H1 (cell line): Measurements from ENCODE around the gene MRPL39. TPM values are rescaled to one million over a fixed set of nuclear protein-coding genes. Genes with fewer than 3 reads are reported as not detected.

ENCODE experiments used
- CTCF ChIA-PET: fragments of 300-600 bp; sonication (Branson Sonifier 250); formaldehyde crosslinking; loops from one replicate; lab custom pipeline; 2021; ENCODE audit not compliant: partially characterized antibody; lab: Charles Lee
- POLR2A ChIA-PET: fragments of 300-600 bp; sonication (Branson Sonifier 250); formaldehyde crosslinking; loops from one replicate; lab custom pipeline; 2021; ENCODE audit warnings: inconsistent platforms; ENCODE audit not compliant: partially characterized antibody; lab: Charles Lee
- DNase-seq, 2 experiments: peaks; one replicate each; pipeline versions ENCODE4 v3.0.0 to v3.0.0-alpha.2; 2010 to 2022; ENCODE audit warnings: low spot score in 2 of 2, low read depth in 1 of 2, mixed read lengths in 1 of 2
- FAIRE-seq: peaks from 2 replicates; lab custom pipeline; 2011; peaks lifted over from hg19 to GRCh38; lab: Jason Lieb, UNC
- H2AFZ ChIP-seq: 2 replicates; pipeline ENCODE4 v1.8.1; 2012; ENCODE audit warnings: low read length, inconsistent platforms
- H2AK5ac ChIP-seq: 2 replicates; pipeline ENCODE4 v1.6.1; 2013; ENCODE audit warnings: low read depth, low read length
- H2BK120ac ChIP-seq: replicated peaks from 2 replicates; pipeline ENCODE3; 2013; ENCODE audit warnings: low read depth, low read length, inconsistent platforms
- H2BK12ac ChIP-seq: 2 replicates; pipeline ENCODE4 v1.6.1; 2013; ENCODE audit warnings: low read depth, low read length
- H2BK15ac ChIP-seq: 2 replicates; pipeline ENCODE4 v1.6.1; 2013; ENCODE audit warnings: low read length
- H2BK20ac ChIP-seq: 2 replicates; pipeline ENCODE4 v1.6.1; 2013; ENCODE audit warnings: low read length
- H2BK5ac ChIP-seq: 2 replicates; pipeline ENCODE4 v1.6.1; 2013; ENCODE audit warnings: low read depth, low read length
- H3K14ac ChIP-seq: 2 replicates; pipeline ENCODE4 v1.6.1; 2013; ENCODE audit warnings: inconsistent platforms; ENCODE audit not compliant: insufficient read length
- H3K18ac ChIP-seq: 2 replicates; pipeline ENCODE4 v1.6.1; 2013; ENCODE audit warnings: low read length; ENCODE audit errors: extremely low read depth
- H3K23ac ChIP-seq: 2 replicates; pipeline ENCODE4 v1.6.1; 2013; ENCODE audit warnings: inconsistent platforms; ENCODE audit not compliant: insufficient read length
- H3K23me2 ChIP-seq: 2 replicates; pipeline ENCODE4 v1.6.1; 2013; ENCODE audit warnings: low read depth, low read length
- H3K27ac ChIP-seq: 2 replicates; pipeline ENCODE4 v1.6.1; 2011; ENCODE audit warnings: low read depth, low read length, inconsistent platforms
- H3K27me3 ChIP-seq, 4 experiments: replicated peaks in 1 of 4; 1 replicate in 1 of 4; 2 replicates in 3 of 4; pipeline versions ENCODE4 v1.6.1 to v1.8.1; 2011 to 2013; ENCODE audit warnings: low read length in 3 of 4, mild to moderate bottlenecking in 3 of 4, inconsistent platforms in 2 of 4, mixed read lengths in 2 of 4, moderate library complexity in 1 of 4; ENCODE audit not compliant: control insufficient read depth in 3 of 4, insufficient read depth in 3 of 4; ENCODE audit errors: extremely low read depth in 1 of 4
- H3K36me3 ChIP-seq, 4 experiments: 2 replicates each; pipeline versions ENCODE4 v1.6.1 to v1.8.1; 2011 to 2013; ENCODE audit warnings: mild to moderate bottlenecking in 4 of 4, low read length in 3 of 4, moderate library complexity in 2 of 4, control low read depth in 1 of 4, inconsistent platforms in 1 of 4; ENCODE audit not compliant: insufficient read depth in 4 of 4, control insufficient read depth in 2 of 4
- H3K4ac ChIP-seq: replicated peaks from 2 replicates; pipeline ENCODE3; 2013; ENCODE audit warnings: low read length, low read depth, mixed read lengths, inconsistent platforms; ENCODE audit not compliant: insufficient read length
- H3K4me1 ChIP-seq, 4 experiments: replicated peaks in 1 of 4; 1 replicate in 1 of 4; 2 replicates in 3 of 4; pipeline versions ENCODE4 v1.6.1 to v1.8.1; 2011 to 2013; ENCODE audit warnings: low read length in 3 of 4, inconsistent platforms in 2 of 4, mixed read lengths in 1 of 4; ENCODE audit not compliant: insufficient read depth in 4 of 4, control insufficient read depth in 3 of 4
- H3K4me2 ChIP-seq, 2 experiments: 2 replicates each; pipeline versions ENCODE4 v1.6.1 to v1.8.1; 2011 to 2013; ENCODE audit warnings: low read depth in 2 of 2, low read length in 2 of 2, control low read depth in 1 of 2, inconsistent platforms in 1 of 2, mild to moderate bottlenecking in 1 of 2; ENCODE audit not compliant: insufficient read depth in 1 of 2
- H3K4me3 ChIP-seq, 4 experiments: fragments of 200-600, 300-600 bp in 1 of 4; sonication (generic), shearing (Covaris generic), sonication (Bioruptor Twin) in 1 of 4; 2 replicates each; pipeline versions ENCODE4 v1.5.1 to v1.8.1; 2011 to 2016; ENCODE audit warnings: low read length in 4 of 4, low read depth in 3 of 4, control low read depth in 2 of 4, inconsistent platforms in 2 of 4, mild to moderate bottlenecking in 2 of 4, mixed read lengths in 1 of 4, moderate library complexity in 1 of 4; ENCODE audit not compliant: insufficient read depth in 2 of 4; ENCODE audit errors: extremely low read depth in 1 of 4
- H3K56ac ChIP-seq: replicated peaks from 2 replicates; pipeline ENCODE3; 2013; ENCODE audit warnings: low read depth, mild to moderate bottlenecking, mixed read lengths, low read length, inconsistent platforms; ENCODE audit not compliant: insufficient read length
- H3K79me1 ChIP-seq: 2 replicates; pipeline ENCODE4 v1.6.1; 2013; ENCODE audit warnings: low read depth, low read length, control low read depth
- H3K79me2 ChIP-seq, 2 experiments: 2 replicates each; pipeline versions ENCODE4 v1.6.1 to v1.8.1; 2012 to 2013; ENCODE audit warnings: low read length in 2 of 2, mild to moderate bottlenecking in 2 of 2, inconsistent platforms in 1 of 2; ENCODE audit not compliant: insufficient read depth in 2 of 2, control insufficient read depth in 1 of 2
- H3K9ac ChIP-seq, 4 experiments: replicated peaks in 1 of 4; 1 replicate in 1 of 4; 2 replicates in 3 of 4; pipeline versions ENCODE4 v1.6.1 to v1.8.1; 2011 to 2013; ENCODE audit warnings: low read depth in 3 of 4, low read length in 3 of 4, control low read depth in 2 of 4, mild to moderate bottlenecking in 2 of 4, moderate library complexity in 2 of 4, inconsistent platforms in 1 of 4; ENCODE audit errors: extremely low read depth in 1 of 4
- H3K9me3 ChIP-seq, 2 experiments: 2 replicates each; pipeline versions ENCODE4 v1.6.1 to v1.8.1; 2012 to 2013; ENCODE audit warnings: mild to moderate bottlenecking in 2 of 2, moderate library complexity in 2 of 2, control low read depth in 1 of 2, inconsistent platforms in 1 of 2, low read depth in 1 of 2, low read length in 1 of 2, mixed read lengths in 1 of 2; ENCODE audit not compliant: insufficient read depth in 2 of 2
- H4K20me1 ChIP-seq, 2 experiments: replicated peaks in 1 of 2; 2 replicates each; pipeline versions ENCODE3 to v1.8.1; 2011 to 2013; ENCODE audit warnings: inconsistent platforms in 2 of 2, low read length in 2 of 2, mild to moderate bottlenecking in 1 of 2; ENCODE audit not compliant: insufficient read depth in 2 of 2, control insufficient read depth in 1 of 2
- H4K5ac ChIP-seq: 2 replicates; pipeline ENCODE4 v1.6.1; 2013; ENCODE audit warnings: low read length, low read depth, mixed read lengths, inconsistent platforms; ENCODE audit not compliant: insufficient read length
- H4K8ac ChIP-seq: 2 replicates; pipeline ENCODE4 v1.8.0; 2013; ENCODE audit warnings: mild to moderate bottlenecking, moderate library complexity, low read length, inconsistent platforms; ENCODE audit not compliant: insufficient read depth; ENCODE audit errors: extremely low read depth
- H4K91ac ChIP-seq: replicated peaks from 2 replicates; pipeline ENCODE3; 2013; ENCODE audit warnings: low read length, mixed read lengths, inconsistent platforms; ENCODE audit not compliant: insufficient read length
- ASH2L ChIP-seq: fragments of 200-600, 300-600 bp; sonication (generic); IDR thresholded peaks from one replicate; pipeline ENCODE4 v1.7.1; 2017; ENCODE audit warnings: low read length
- EGR1 ChIP-seq: IDR thresholded peaks from 2 replicates; pipeline ENCODE4 v1.6.1; 2011; ENCODE audit warnings: low read depth, low read length, borderline replicate concordance
- EP300 ChIP-seq, 2 experiments: IDR thresholded peaks; 1 replicate in 1 of 2; 2 replicates in 1 of 2; pipeline ENCODE4 v1.6.1; 2011 to 2012; ENCODE audit warnings: low read depth in 2 of 2, low read length in 2 of 2, mild to moderate bottlenecking in 2 of 2, borderline replicate concordance in 1 of 2, inconsistent platforms in 1 of 2, moderate library complexity in 1 of 2
- MAX ChIP-seq: IDR thresholded peaks from 2 replicates; pipeline ENCODE4 v1.6.1; 2012; ENCODE audit warnings: inconsistent platforms
- RAD21 ChIP-seq, 2 experiments: IDR thresholded peaks in 1 of 2; conservative IDR thresholded peaks in 1 of 2; 2 replicates each; pipeline ENCODE4 v1.6.1; 2011; ENCODE audit warnings: low read depth in 2 of 2, low read length in 2 of 2, improper control_type of control experiment in 1 of 2, inconsistent platforms in 1 of 2, mild to moderate bottlenecking in 1 of 2, moderate library complexity in 1 of 2
- RXRA ChIP-seq: IDR thresholded peaks from 2 replicates; pipeline ENCODE4 v1.6.1; 2011; ENCODE audit warnings: low read depth, mild to moderate bottlenecking, low read length, moderate library complexity; ENCODE audit not compliant: insufficient read depth
- SIN3A ChIP-seq, 2 experiments: IDR thresholded peaks in 1 of 2; conservative IDR thresholded peaks in 1 of 2; 2 replicates each; pipeline ENCODE4 v1.6.1; 2011 to 2012; ENCODE audit warnings: low read length in 2 of 2, improper control_type of control experiment in 1 of 2, low read depth in 1 of 2, mild to moderate bottlenecking in 1 of 2
- TAF7 ChIP-seq: optimal IDR thresholded peaks from 2 replicates; pipeline ENCODE3; 2011; ENCODE audit warnings: low read depth, mild to moderate bottlenecking, inconsistent platforms, low read length, moderate library complexity, borderline replicate concordance
- TCF12 ChIP-seq: IDR thresholded peaks from 2 replicates; pipeline ENCODE4 v1.6.1; 2011; ENCODE audit warnings: low read depth, mild to moderate bottlenecking, low read length
- WGBS, 2 experiments: shearing (Covaris generic) in 1 of 2; methylation state at CpG; one replicate each; pipeline versions ENCODE4 v1.1.6 to v1.1.7; 2013 to 2015; ENCODE audit warnings: low lambda C conversion rate in 2 of 2, mixed read lengths in 2 of 2, inconsistent platforms in 1 of 2, low coverage in 1 of 2, missing lambda C conversion rate in 1 of 2; ENCODE audit not compliant: insufficient replicate concordance in 2 of 2, insufficient coverage in 1 of 2, insufficient read length in 1 of 2; ENCODE audit errors: extremely low coverage in 1 of 2, missing lambda C conversion rate in 1 of 2; 5-methylcytosine and 5-hydroxymethylcytosine counted together
- polyA plus RNA-seq, 7 experiments: library from polyadenylated mRNA; depleted of rRNA in 3 of 7; stranded (reverse) in 5 of 7; unstranded in 2 of 7; fragments of >200 nt in 5 of 7; fragments of 200-250 nt in 2 of 7; gene quantifications; 1 replicate in 5 of 7; 2 replicates in 1 of 7; 4 replicates in 1 of 7; pipeline versions ENCODE4 v1.2.1 to v1.2.3, GENCODE V29; 2011 to 2013; ENCODE audit warnings: missing spikeins in 2 of 7, mixed read lengths in 2 of 7
- total RNA-seq: library from RNA; stranded (reverse); fragmentation: NEBNext Ultra II Directional; extraction: Animal tissue kit (Norgen Biotek cat#: 25700); gene quantifications from 2 replicates; pipeline ENCODE4 v1.2.1, GENCODE V29; 2021

MRPL39 gene
- total and polyA plus RNA-seq, 2 of the 8 experiments (the other 6 are each of a cell fraction or from before 2014, with no cell fraction given), result 20.3 to 43.2 TPM

- CTCF ChIA-PET, result interaction anchor here (1.6 kb wide), 1 partner anchor 17 kb away, joined by 5 read pairs; no protein-coding TSS in a partner anchor
- Histone ChIP-seq H3K79me2 (no peaks in the 10 kb centered on the region), H3K27me3 (peaks cover 5 to 27% (median 17%) of the 10 kb centered on the region in 4 experiments), H3K4me2 (peak overlapping the region; percentile 77 to 84), H4K20me1 (no peaks in the 10 kb centered on the region), H3K27ac (no peak overlapping the region), H2BK15ac (no peak overlapping the region), H2AK5ac (no peak overlapping the region), H3K4me3 (peak overlapping the region; percentile 36 to 64 (median 50)), H2BK12ac (0 out of 2 replicates have a peak overlapping the region, but pooled peaks have one; percentile 60), H2BK120ac (no peak overlapping the region), H2BK20ac (no peak overlapping the region), H4K5ac (no peak overlapping the region), H3K23me2 (peaks cover 2% of the 10 kb centered on the region; the same call in 1 of the 2 replicates), H4K8ac (no peak overlapping the region; the same call in 1 of the 2 replicates), H3K56ac (no peak overlapping the region), H3K18ac (no peak overlapping the region), H3K4ac (no peak overlapping the region), H2BK5ac (no peak overlapping the region), H3K79me1 (no peaks in the 10 kb centered on the region), H3K9me3 (no peaks in the 10 kb centered on the region), H3K4me1 (peaks cover 0 to 2% (median 0%) of the 10 kb centered on the region in 4 experiments; a peak in 4 of 7 replicates), H3K23ac (no peak overlapping the region), H2AFZ (peak overlapping the region; percentile 92), H3K14ac (no peak overlapping the region), H3K9ac (peak overlapping the region; percentile 2 to 80 (median 52); a peak in 5 of 7 replicates), H3K36me3 (no peaks in the 10 kb centered on the region; a peak in 1 of 8 replicates), H4K91ac (no peak overlapping the region)
- no peak for FAIRE-seq
- 5% methylated on average over 58 of the region's 74 CpGs; no CpG with 5 or more reads in 1 of the 2 experiments for WGBS, 2 experiments
- DNase-seq, result peak in 1 of 2 experiments; percentile 79
- POLR2A ChIA-PET, result no interaction called here
- TF ChIP-seq EP300 (IDR thresholded peaks at IDR 0.05; ENCODE audit: borderline replicate concordance in 1 of 2, low read depth in 2 of 2, low read length in 2 of 2) (no peak), EGR1 (no peak), ASH2L (peak; percentile 53), MAX (peak; percentile 92), SIN3A (conservative IDR thresholded peaks at IDR 0.05 in 1 of 2, IDR thresholded peaks at IDR 0.05 in 1 of 2; ENCODE audit: low read depth in 1 of 2, low read length in 2 of 2) (no peak), RXRA (no peak), TAF7 (no peak), TCF12 (no peak), RAD21 (IDR thresholded peaks at IDR 0.05 in 1 of 2, conservative IDR thresholded peaks at IDR 0.05 in 1 of 2; ENCODE audit: low read depth in 2 of 2, low read length in 2 of 2) (peak; percentile 8 to 38; a peak in 2 of 4 replicates)
These were observed 45.3 kb downstream of the MRPL39 start for GRCh38 chr21:25561668-25562641.
